HL-60 (cell line): Measurements from ENCODE around the gene MYBPC2.

Source experiments
- TF ChIP-seq, protein P1 (sequence below): IDR thresholded peaks from one replicate; pipeline ENCODE4 v1.5.1; 2011; ENCODE audit warnings: low read length, control low read depth, inconsistent platforms; ENCODE audit not compliant: insufficient read depth
- TF ChIP-seq, protein P2 (sequence below): IDR thresholded peaks from 2 replicates; pipeline ENCODE4 v1.6.1; 2012; ENCODE audit warnings: low read depth; ENCODE audit not compliant: insufficient replicate concordance

DNA sequence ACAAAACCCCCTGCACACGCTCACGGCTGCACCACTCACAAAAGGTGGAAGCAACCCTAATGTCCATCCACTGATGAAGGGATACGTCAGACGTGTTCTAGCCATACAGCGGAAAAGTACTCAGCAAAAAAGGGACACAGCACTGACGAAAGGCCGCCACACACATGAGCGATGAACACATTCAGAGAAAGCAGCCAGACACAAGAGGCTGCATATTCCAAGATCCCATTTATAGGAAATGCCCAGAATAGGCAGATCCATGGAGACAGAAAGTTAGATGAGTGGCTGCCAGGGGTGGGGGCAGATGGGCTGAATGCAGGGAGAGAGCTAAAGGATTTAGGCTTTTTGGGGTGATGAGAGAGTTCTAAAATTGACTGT is 44.8 kb upstream of the MYBPC2 start:
- TF ChIP-seq, protein P1, sequence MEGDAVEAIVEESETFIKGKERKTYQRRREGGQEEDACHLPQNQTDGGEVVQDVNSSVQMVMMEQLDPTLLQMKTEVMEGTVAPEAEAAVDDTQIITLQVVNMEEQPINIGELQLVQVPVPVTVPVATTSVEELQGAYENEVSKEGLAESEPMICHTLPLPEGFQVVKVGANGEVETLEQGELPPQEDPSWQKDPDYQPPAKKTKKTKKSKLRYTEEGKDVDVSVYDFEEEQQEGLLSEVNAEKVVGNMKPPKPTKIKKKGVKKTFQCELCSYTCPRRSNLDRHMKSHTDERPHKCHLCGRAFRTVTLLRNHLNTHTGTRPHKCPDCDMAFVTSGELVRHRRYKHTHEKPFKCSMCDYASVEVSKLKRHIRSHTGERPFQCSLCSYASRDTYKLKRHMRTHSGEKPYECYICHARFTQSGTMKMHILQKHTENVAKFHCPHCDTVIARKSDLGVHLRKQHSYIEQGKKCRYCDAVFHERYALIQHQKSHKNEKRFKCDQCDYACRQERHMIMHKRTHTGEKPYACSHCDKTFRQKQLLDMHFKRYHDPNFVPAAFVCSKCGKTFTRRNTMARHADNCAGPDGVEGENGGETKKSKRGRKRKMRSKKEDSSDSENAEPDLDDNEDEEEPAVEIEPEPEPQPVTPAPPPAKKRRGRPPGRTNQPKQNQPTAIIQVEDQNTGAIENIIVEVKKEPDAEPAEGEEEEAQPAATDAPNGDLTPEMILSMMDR: no peak
- TF ChIP-seq, protein P2, sequence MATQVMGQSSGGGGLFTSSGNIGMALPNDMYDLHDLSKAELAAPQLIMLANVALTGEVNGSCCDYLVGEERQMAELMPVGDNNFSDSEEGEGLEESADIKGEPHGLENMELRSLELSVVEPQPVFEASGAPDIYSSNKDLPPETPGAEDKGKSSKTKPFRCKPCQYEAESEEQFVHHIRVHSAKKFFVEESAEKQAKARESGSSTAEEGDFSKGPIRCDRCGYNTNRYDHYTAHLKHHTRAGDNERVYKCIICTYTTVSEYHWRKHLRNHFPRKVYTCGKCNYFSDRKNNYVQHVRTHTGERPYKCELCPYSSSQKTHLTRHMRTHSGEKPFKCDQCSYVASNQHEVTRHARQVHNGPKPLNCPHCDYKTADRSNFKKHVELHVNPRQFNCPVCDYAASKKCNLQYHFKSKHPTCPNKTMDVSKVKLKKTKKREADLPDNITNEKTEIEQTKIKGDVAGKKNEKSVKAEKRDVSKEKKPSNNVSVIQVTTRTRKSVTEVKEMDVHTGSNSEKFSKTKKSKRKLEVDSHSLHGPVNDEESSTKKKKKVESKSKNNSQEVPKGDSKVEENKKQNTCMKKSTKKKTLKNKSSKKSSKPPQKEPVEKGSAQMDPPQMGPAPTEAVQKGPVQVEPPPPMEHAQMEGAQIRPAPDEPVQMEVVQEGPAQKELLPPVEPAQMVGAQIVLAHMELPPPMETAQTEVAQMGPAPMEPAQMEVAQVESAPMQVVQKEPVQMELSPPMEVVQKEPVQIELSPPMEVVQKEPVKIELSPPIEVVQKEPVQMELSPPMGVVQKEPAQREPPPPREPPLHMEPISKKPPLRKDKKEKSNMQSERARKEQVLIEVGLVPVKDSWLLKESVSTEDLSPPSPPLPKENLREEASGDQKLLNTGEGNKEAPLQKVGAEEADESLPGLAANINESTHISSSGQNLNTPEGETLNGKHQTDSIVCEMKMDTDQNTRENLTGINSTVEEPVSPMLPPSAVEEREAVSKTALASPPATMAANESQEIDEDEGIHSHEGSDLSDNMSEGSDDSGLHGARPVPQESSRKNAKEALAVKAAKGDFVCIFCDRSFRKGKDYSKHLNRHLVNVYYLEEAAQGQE: no peak
